Measurements from ENCODE around the gene FHL1. TPM values are rescaled to one million over a fixed set of nuclear protein-coding genes. Genes with fewer than 3 reads are reported as not detected.

Gene FHL1
- total and polyA plus RNA-seq, 2 of the 4 experiments (the other 2 are of a cell fraction), result 69.4 to 72.9 TPM

GRCh38 chrX:136104936-136105335 is 42.4 kb upstream of the FHL1 start (continued):
- no peak for TF ChIP-seq USF2 (IDR thresholded peaks at IDR 0.05; ENCODE audit: low read depth, low read length)
- no peak for TF ChIP-seq BHLHE40 (IDR thresholded peaks at IDR 0.05; ENCODE audit: low read depth, low read length)
- no peak for TF ChIP-seq MAFK (IDR thresholded peaks at IDR 0.05; ENCODE audit: low read depth, low read length)

GRCh38 chrX:136106920-136107528 is 40.3 kb upstream of the FHL1 start:
- H3K14ac ChIP-seq (replicated peaks; ENCODE audit: low read depth, low read length), result no peak overlapping the region
- ATAC-seq (ENCODE audit: low read depth) (no peak), DNase-seq (no peak)
- in situ Hi-C loops (cut with MboI; ENCODE audit: low sequenced_read_pairs), result no loop called here
- no peaks in the 10 kb centered on the region; the same call in 1 of the 2 replicates for H3K9me3 ChIP-seq (ENCODE audit: control insufficient read depth, insufficient read depth, low read length)
- no peaks in the 10 kb centered on the region for H4K20me1 ChIP-seq (ENCODE audit: insufficient read depth, low read length)
- no peak overlapping the region for H3K4me2 ChIP-seq (ENCODE audit: low read depth, low read length)
- TF ChIP-seq CTCF (conservative IDR thresholded peaks at IDR 0.05; ENCODE audit: low read depth, low read length) (no peak), SMC3 (IDR thresholded peaks at IDR 0.05; ENCODE audit: low read depth, low read length) (no peak), FOS (IDR thresholded peaks at IDR 0.05; ENCODE audit: low read depth, low read length) (no peak), RAD21 (IDR thresholded peaks at IDR 0.05; ENCODE audit: low read length) (no peak), NFE2L2 (IDR thresholded peaks at IDR 0.05; ENCODE audit: low read depth, low read length) (no peak), USF2 (IDR thresholded peaks at IDR 0.05; ENCODE audit: low read depth, low read length) (no peak), RFX5 (IDR thresholded peaks at IDR 0.05; ENCODE audit: low read depth, low read length) (no peak)
- H2BK15ac ChIP-seq (ENCODE audit: low read depth, low read length), result no peak overlapping the region
- no TSS peak for BruUV-seq (replicated peaks)
- no peaks in the 10 kb centered on the region for H3K4me1 ChIP-seq (ENCODE audit: control insufficient read depth, insufficient read depth, low read length)
- intact Hi-C loops (cut with micrococcal nuclease), result no loop called here
- H2AFZ ChIP-seq (replicated peaks; ENCODE audit: low read length, poor library complexity), result no peak overlapping the region
- WGBS, 2 experiments (ENCODE audit: extremely low coverage in 2 of 2, insufficient read length in 1 of 2), result no CpG with 5 or more reads among the region's 11 CpGs
- dilution Hi-C loops (cut with HindIII; ENCODE audit: low sequenced_read_pairs, unreplicated experiment), result no loop called here
- no peak overlapping the region for H4K5ac ChIP-seq (ENCODE audit: low read depth, low read length)
- no peak overlapping the region for H3K23ac ChIP-seq (ENCODE audit: low read depth, low read length)
- no peak overlapping the region for H2BK5ac ChIP-seq (ENCODE audit: low read depth, low read length, poor library complexity, severe bottlenecking)
- no peak overlapping the region for H3K56ac ChIP-seq (ENCODE audit: extremely low read depth, insufficient read depth, low read length)
- H3K9me1 ChIP-seq (ENCODE audit: insufficient read depth, low read length), result no peaks in the 10 kb centered on the region
- H3K9ac ChIP-seq (ENCODE audit: low read depth, low read length), result no peak overlapping the region
- no peaks in the 10 kb centered on the region for H3K36me3 ChIP-seq (ENCODE audit: control insufficient read depth, insufficient read depth, low read length)
- no peak overlapping the region for H2BK20ac ChIP-seq (ENCODE audit: low read depth, low read length)
- H2AK5ac ChIP-seq (ENCODE audit: low read depth, low read length), result no peak overlapping the region
- no peak overlapping the region for H3K4me3 ChIP-seq (ENCODE audit: insufficient read depth, low read depth, low read length)
- H2BK120ac ChIP-seq (ENCODE audit: low read depth, low read length), result no peak overlapping the region
- H3K27ac ChIP-seq (ENCODE audit: insufficient read depth, low read length), result no peak overlapping the region
- H3K27me3 ChIP-seq (ENCODE audit: control insufficient read depth, insufficient read depth, low read length), result peaks cover 5% of the 10 kb centered on the region
- ChIA-PET CTCF (no interaction called here), POLR2A (ENCODE audit: unreplicated experiment) (no interaction called here)
- no peak overlapping the region for H4K91ac ChIP-seq (ENCODE audit: insufficient read depth, low read depth, low read length)
- H2AK9ac ChIP-seq (replicated peaks; ENCODE audit: low read depth, low read length, poor library complexity), result no peak overlapping the region
- no peak overlapping the region for H3K4ac ChIP-seq (ENCODE audit: low read depth, low read length)
- H3K18ac ChIP-seq (ENCODE audit: low read depth, low read length), result no peak overlapping the region
- no peak overlapping the region for H4K8ac ChIP-seq (ENCODE audit: low read depth in 2 of 2, low read length in 2 of 2)
- no peaks in the 10 kb centered on the region for H3K79me1 ChIP-seq (ENCODE audit: low read depth in 1 of 2, low read length in 2 of 2)
